Sigmoid colon (tissue), 7 donors: ENCODE results near the gene C1QTNF5. TPM values are rescaled to one million over a fixed set of nuclear protein-coding genes. Genes with fewer than 3 reads are reported as not detected.
A peak's percentile ranks its signal among the peaks of the same experiment; 100 is the strongest.

Experiments used
- DNase-seq: peaks from one replicate; pipeline ENCODE4 v3.0.0-alpha.2; 2019
- H3K27ac ChIP-seq, 4 donors: fragments of 200-600 bp; sonication (generic); one replicate each; pipeline ENCODE4 v1.5.1; 2016 to 2019; ENCODE audit warnings: mild to moderate bottlenecking in 1 of 4
- H3K27me3 ChIP-seq, 3 donors: fragments of 200-600 bp; sonication (generic); one replicate each; pipeline ENCODE4 v1.5.1; 2019; ENCODE audit warnings: mild to moderate bottlenecking in 1 of 3
- H3K36me3 ChIP-seq, 4 donors: fragments of 200-600 bp; sonication (generic); one replicate each; pipeline ENCODE4 v1.5.1; 2016 to 2019
- H3K4me1 ChIP-seq, 4 donors: fragments of 200-600 bp; sonication (generic); one replicate each; pipeline ENCODE4 v1.5.1; 2017 to 2019
- H3K4me3 ChIP-seq, 4 donors: fragments of 200-600 bp; sonication (generic); one replicate each; pipeline ENCODE4 v1.5.1; 2017 to 2019; ENCODE audit warnings: mild to moderate bottlenecking in 2 of 4, moderate library complexity in 1 of 4
- H3K9me3 ChIP-seq, 4 donors: fragments of 200-600 bp in 3 of 4; sonication (generic) in 3 of 4; one replicate each; pipeline versions ENCODE4 v1.5.1 to v1.6.1; 2013 to 2019
- EP300 ChIP-seq, 4 donors: sonication (generic); formaldehyde crosslinking; IDR thresholded peaks; one replicate each; pipeline ENCODE4 v1.6.1; 2017; ENCODE audit warnings: antibody characterized with exemption in 4 of 4
- POLR2A ChIP-seq, 2 donors: fragments of 450-650 bp; IDR thresholded peaks; one replicate each; pipeline ENCODE4 v1.6.1; 2016; ENCODE audit warnings: antibody characterized with exemption in 2 of 2, mild to moderate bottlenecking in 2 of 2, moderate library complexity in 2 of 2
- POLR2AphosphoS5 ChIP-seq, 4 donors: sonication (generic); formaldehyde crosslinking; IDR thresholded peaks; one replicate each; pipeline ENCODE4 v1.6.1; 2017; ENCODE audit warnings: antibody characterized with exemption in 4 of 4
- WGBS, 2 donors: extraction: QIAGEN DNeasy Blood & Tissue Kit; methylation state at CpG; one replicate each; pipeline ENCODE4 v1.1.7; 2013; 5-methylcytosine and 5-hydroxymethylcytosine counted together
- intact Hi-C: fragments of 100-400 bp; cut with DNase I; formaldehyde crosslinking; loops from one replicate; pipeline ENCODE4 v1.15.1; 2023
- polyA plus RNA-seq, 3 donors: library from polyadenylated mRNA; stranded (reverse); fragments of 200-250 nt; gene quantifications; one replicate each; pipeline ENCODE4 v1.2.3, GENCODE V29; 2013
- total RNA-seq, 4 donors: library from RNA; depleted of rRNA; stranded (reverse); fragments of >200 nt; gene quantifications; one replicate each; pipeline ENCODE4 v1.1.0, GENCODE V29; 2016
- TF ChIP-seq, protein P1 (sequence below), 4 experiments: fragments of 450-650 bp in 3 of 4; fragments of 200-600 bp in 1 of 4; IDR thresholded peaks; one replicate each; pipeline ENCODE4 v1.5.1; 2016 to 2019; ENCODE audit warnings: antibody characterized with exemption in 4 of 4, mild to moderate bottlenecking in 3 of 4, moderate library complexity in 2 of 4
- donor health status: healthy with polysubstance abuse.
- donor health status: Bipolar disorder and iron deficiency.
- donor health status: healthy.

The C1QTNF5 gene
- total and polyA plus RNA-seq, 7 donors, result 4.9 to 35.2 (median 23.2) TPM

DNA sequence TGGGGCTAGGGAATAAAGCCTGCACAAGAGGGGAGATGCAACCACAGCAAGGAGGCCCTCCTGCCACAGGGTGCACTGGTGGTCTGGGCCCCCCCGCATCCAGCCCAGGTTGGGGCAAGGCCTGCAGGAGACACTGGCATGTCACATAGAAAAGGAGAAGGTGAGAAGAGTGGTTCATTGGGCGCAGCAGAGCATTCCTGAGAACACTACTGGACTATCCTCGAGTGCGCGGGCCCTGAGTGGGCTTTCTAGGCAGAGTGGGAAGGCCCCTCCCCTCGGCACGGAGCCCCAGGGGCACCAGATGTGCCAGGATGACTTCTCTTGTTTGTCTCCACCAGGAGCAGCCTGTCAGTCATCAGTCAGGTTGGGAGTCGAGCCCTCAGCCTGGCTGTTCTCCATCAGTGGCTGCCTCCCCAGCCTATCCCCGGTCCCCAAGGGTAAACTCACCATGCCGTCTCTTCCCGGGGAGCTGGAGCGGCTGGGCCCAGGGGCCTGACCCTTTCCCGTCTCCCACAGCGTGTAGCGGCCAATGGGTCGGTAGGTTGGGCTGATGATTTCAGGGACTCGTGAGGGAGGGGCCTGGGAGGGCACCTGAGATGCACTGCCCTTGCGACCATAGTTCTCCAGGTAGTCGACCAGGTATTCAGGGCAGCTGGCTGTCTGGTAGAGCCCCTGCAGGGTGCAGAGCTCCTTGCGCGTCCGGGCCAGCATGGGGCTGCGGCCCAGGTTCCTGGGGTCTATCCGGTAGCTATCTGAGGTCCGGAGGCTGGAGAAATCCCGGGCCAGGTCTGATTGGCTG is 31.8 kb upstream of the C1QTNF5 start:
- no peaks in the 10 kb centered on the region for H3K9me3 ChIP-seq
- peak overlapping the region in 1 of 4 donors; percentile 36 for H3K27ac ChIP-seq
- 89 to 92% methylated on average over 26 of the region's 26 CpGs for WGBS, 2 donors
- no peaks in the 10 kb centered on the region for H3K36me3 ChIP-seq
- DNase-seq, result no peak
- TF ChIP-seq POLR2AphosphoS5 (IDR thresholded peaks at IDR 0.05), result no peak
- no peak for TF ChIP-seq POLR2A (IDR thresholded peaks at IDR 0.05)
- TF ChIP-seq, protein P1, sequence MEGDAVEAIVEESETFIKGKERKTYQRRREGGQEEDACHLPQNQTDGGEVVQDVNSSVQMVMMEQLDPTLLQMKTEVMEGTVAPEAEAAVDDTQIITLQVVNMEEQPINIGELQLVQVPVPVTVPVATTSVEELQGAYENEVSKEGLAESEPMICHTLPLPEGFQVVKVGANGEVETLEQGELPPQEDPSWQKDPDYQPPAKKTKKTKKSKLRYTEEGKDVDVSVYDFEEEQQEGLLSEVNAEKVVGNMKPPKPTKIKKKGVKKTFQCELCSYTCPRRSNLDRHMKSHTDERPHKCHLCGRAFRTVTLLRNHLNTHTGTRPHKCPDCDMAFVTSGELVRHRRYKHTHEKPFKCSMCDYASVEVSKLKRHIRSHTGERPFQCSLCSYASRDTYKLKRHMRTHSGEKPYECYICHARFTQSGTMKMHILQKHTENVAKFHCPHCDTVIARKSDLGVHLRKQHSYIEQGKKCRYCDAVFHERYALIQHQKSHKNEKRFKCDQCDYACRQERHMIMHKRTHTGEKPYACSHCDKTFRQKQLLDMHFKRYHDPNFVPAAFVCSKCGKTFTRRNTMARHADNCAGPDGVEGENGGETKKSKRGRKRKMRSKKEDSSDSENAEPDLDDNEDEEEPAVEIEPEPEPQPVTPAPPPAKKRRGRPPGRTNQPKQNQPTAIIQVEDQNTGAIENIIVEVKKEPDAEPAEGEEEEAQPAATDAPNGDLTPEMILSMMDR (IDR thresholded peaks at IDR 0.05), result no peak
- TF ChIP-seq EP300 (IDR thresholded peaks at IDR 0.05), result no peak
- no peaks in the 10 kb centered on the region for H3K27me3 ChIP-seq
- intact Hi-C loops, result no loop called here
- H3K4me1 ChIP-seq, result peaks cover 0 to 64% (median 47%) of the 10 kb centered on the region in 4 donors
- H3K4me3 ChIP-seq, result no peak overlapping the region

DNA sequence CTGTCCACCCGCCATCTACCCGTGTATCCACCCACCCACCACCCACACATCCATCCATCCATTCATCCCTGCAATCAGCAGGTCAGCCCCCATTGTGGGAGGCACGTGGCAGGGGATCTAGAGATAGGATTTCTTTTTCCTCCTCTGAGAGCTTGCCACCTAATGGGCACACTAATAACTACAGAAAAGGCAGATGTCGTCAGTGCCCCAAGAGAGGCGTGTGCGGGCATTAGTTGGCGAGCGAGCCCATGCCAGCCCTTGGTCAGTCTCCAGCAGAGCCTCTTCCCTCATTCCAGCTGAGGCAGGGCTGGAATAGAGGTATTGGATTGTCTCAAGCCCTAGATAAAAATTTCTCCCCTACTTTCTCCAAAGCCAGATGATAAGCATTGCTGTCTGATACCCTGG is 31.1 kb upstream of the C1QTNF5 start:
- Histone ChIP-seq H3K4me3 (no peak overlapping the region), H3K27me3 (no peaks in the 10 kb centered on the region), H3K36me3 (no peaks in the 10 kb centered on the region), H3K9me3 (no peaks in the 10 kb centered on the region), H3K4me1 (peaks cover 0 to 71% (median 54%) of the 10 kb centered on the region in 4 donors), H3K27ac (peak overlapping the region in 1 of 4 donors; percentile 91)
- 57 to 77% methylated on average over 8 of the region's 8 CpGs for WGBS, 2 donors
- TF ChIP-seq, protein P1 (IDR thresholded peaks at IDR 0.05), result no peak
- no peak for TF ChIP-seq POLR2A (IDR thresholded peaks at IDR 0.05)
- DNase-seq, result no peak
- intact Hi-C loops, result no loop called here

DNA sequence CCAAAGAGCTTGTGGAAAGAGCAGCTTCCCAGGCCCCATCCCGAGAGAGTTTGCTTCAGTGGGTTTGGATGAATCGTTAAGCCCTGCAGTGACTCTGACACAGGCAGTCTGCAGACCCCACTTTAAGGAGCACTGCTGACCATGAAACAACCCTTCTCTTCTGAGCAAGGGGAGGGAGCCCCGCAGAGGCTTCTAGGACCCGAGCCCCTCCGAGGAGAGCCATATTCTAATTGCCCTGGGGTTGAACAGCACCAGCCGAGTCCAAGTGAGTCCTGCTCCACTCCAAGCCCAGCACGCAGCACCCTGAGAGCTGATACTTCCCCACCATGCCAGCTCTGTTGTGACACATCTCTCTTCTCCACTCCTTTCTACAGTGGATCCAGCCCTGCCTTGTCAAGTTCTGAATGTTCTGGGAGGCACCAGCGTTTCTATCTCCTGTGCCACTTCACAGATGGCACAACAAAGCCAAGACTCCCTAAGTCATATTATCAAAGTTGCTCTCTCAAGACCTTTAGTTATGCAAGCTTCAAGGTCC is 30.5 kb upstream of the C1QTNF5 start:
- peaks cover 0 to 71% (median 54%) of the 10 kb centered on the region in 4 donors for H3K4me1 ChIP-seq
- H3K9me3 ChIP-seq, result no peaks in the 10 kb centered on the region
- H3K36me3 ChIP-seq, result no peaks in the 10 kb centered on the region
- 81 to 84% methylated on average over 8 of the region's 8 CpGs for WGBS, 2 donors
- TF ChIP-seq EP300 (IDR thresholded peaks at IDR 0.05), result no peak
- TF ChIP-seq POLR2A (IDR thresholded peaks at IDR 0.05), result no peak
- no peak for TF ChIP-seq POLR2AphosphoS5 (IDR thresholded peaks at IDR 0.05)
- TF ChIP-seq, protein P1 (IDR thresholded peaks at IDR 0.05), result no peak
- H3K27me3 ChIP-seq, result no peaks in the 10 kb centered on the region
- DNase-seq, result no peak
- no peak overlapping the region for H3K4me3 ChIP-seq
- intact Hi-C loops, result no loop called here
- peak overlapping the region in 3 of 4 donors; percentile 5 to 91 (median 34) for H3K27ac ChIP-seq

DNA sequence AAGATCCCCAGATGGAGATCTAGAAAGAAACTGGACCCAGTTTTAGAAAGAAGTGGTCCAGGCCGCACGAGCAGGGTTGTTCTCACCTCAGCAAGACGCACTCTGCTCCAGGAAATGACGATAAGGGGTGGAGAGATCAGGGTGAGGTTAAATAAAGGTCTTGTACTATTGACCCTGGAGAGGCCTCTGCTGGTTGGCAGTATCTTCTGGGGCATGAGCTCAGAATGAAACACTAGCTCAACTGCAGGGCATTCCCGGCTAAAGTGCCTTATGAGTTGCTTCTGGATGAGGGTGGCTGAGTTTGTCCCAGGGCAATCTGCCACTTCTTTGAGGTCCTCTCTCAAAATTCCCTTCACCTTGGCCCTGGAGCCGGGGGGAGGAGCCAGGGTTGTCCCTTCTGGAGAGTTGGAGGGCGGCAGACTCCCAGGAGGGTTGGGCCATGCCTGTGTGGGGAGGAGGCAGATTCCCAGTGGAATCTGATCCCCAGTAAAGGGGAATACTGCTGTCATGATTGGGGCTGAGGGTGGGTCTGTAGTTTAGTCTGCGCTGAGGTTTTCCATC is 29.9 kb upstream of the C1QTNF5 start:
- Histone ChIP-seq H3K27ac (peak overlapping the region in 3 of 4 donors; percentile 5 to 91 (median 34)), H3K27me3 (no peaks in the 10 kb centered on the region), H3K9me3 (no peaks in the 10 kb centered on the region), H3K4me1 (peaks cover 0 to 68% (median 51%) of the 10 kb centered on the region in 4 donors), H3K4me3 (no peak overlapping the region), H3K36me3 (no peaks in the 10 kb centered on the region)
- peak in 1 of 4 donors; percentile 14 for TF ChIP-seq EP300 (IDR thresholded peaks at IDR 0.05)
- TF ChIP-seq POLR2AphosphoS5 (IDR thresholded peaks at IDR 0.05), result peak in 1 of 4 donors; percentile 5
- peak in 1 of 2 donors; percentile 10 for TF ChIP-seq POLR2A (IDR thresholded peaks at IDR 0.05)
- TF ChIP-seq, protein P1 (IDR thresholded peaks at IDR 0.05), result no peak
- DNase-seq, result peak; percentile 57
- WGBS, 2 donors, result 40 to 64% methylated on average over 8 of the region's 8 CpGs
- intact Hi-C loops, result no loop called here
